Measurements from ENCODE around the gene NAT9. TPM values are rescaled to one million over a fixed set of nuclear protein-coding genes. Genes with fewer than 3 reads are reported as not detected.

The NAT9 gene
- polyA plus RNA-seq, 12 donors: 26.8 to 42.5 (median 33.6) TPM; not detected in 1

- no peak for DNase-seq
These were observed 45.4 kb downstream of the NAT9 start for GRCh38 chr17:74730491-74731346.

GRCh38 chr17:74729866-74730265 lies 46.3 kb downstream of the NAT9 start:
- DNase-seq: no peak

- no peak for DNase-seq
These were observed 46.8 kb downstream of the NAT9 start for GRCh38 chr17:74729368-74729767.

- DNase-seq: no peak
These were observed 47.5 kb downstream of the NAT9 start for GRCh38 chr17:74728702-74729075.

- no peak for DNase-seq
These were observed 48.0 kb downstream of the NAT9 start for GRCh38 chr17:74728033-74728701.

- DNase-seq: no peak
These were observed 51.0 kb downstream of the NAT9 start for GRCh38 chr17:74725111-74725510.

GRCh38 chr17:74723891-74724290 lies 52.3 kb downstream of the NAT9 start:
- no peak for DNase-seq

GRCh38 chr17:74722782-74723181 lies 53.4 kb downstream of the NAT9 start:
- no peak for DNase-seq

Other genes starting within 250 kb of the NAT9 start
- gene CD300LB, start 244.9 kb downstream of the NAT9 start, polyA plus RNA-seq (ENCODE audit: insufficient read length in 12 of 12): under 1 TPM in 9 of 12 donors, not detected in 3; 0.07 to 0.83 (median 0.14) TPM
- under 1 TPM in 10 of 12 donors, not detected in 2; 0.18 to 0.76 (median 0.52) TPM for gene CD300C, start 230.2 kb downstream of the NAT9 start, polyA plus RNA-seq (ENCODE audit: insufficient read length in 12 of 12)
- under 1 TPM in 2 of 12 donors, not detected in 10; 0.32 to 0.37 TPM for gene CD300H, start 208.8 kb downstream of the NAT9 start, polyA plus RNA-seq (ENCODE audit: insufficient read length in 12 of 12)
- not detected for gene CD300LD, start 184.1 kb downstream of the NAT9 start, polyA plus RNA-seq (ENCODE audit: insufficient read length in 12 of 12)
- under 1 TPM in 10 of 12 donors, not detected in 2; 0.13 to 0.68 (median 0.30) TPM for gene CD300E, start 152.6 kb downstream of the NAT9 start, polyA plus RNA-seq (ENCODE audit: insufficient read length in 12 of 12)
- under 1 TPM in 8 of 12 donors, not detected in 4; 0.14 to 0.90 (median 0.24) TPM for gene CD300LF, start 63.4 kb downstream of the NAT9 start, polyA plus RNA-seq (ENCODE audit: insufficient read length in 12 of 12)
- 1 to 10 TPM in 8 of 12 donors, under 1 TPM in 3, not detected in 1; 0.63 to 5.0 (median 1.3) TPM for gene RAB37, start 39.1 kb downstream of the NAT9 start, polyA plus RNA-seq (ENCODE audit: insufficient read length in 12 of 12)
- 10 to 100 TPM in 2 of 12 donors, 1 to 10 TPM in 9, not detected in 1; 5.0 to 63.4 (median 6.7) TPM for gene NHERF1, start 27.7 kb downstream of the NAT9 start, polyA plus RNA-seq (ENCODE audit: insufficient read length in 12 of 12)
- gene GRIN2C, start 83.5 kb upstream of the NAT9 start, polyA plus RNA-seq (ENCODE audit: insufficient read length in 12 of 12): 1 to 10 TPM in 1 of 12 donors, under 1 TPM in 9, not detected in 2; 0.48 to 1.1 (median 0.87) TPM
- gene FDXR, start 96.6 kb upstream of the NAT9 start, polyA plus RNA-seq (ENCODE audit: insufficient read length in 12 of 12): 1 to 10 TPM in 10 of 12 donors, not detected in 2; 1.8 to 6.1 (median 2.6) TPM
- 1 to 10 TPM in 2 of 12 donors, under 1 TPM in 3, not detected in 7; 0.07 to 2.7 (median 0.37) TPM for gene FADS6, start 117.3 kb upstream of the NAT9 start, polyA plus RNA-seq (ENCODE audit: insufficient read length in 12 of 12)
- 1 to 10 TPM in 1 of 12 donors, under 1 TPM in 3, not detected in 8; 0.04 to 2.3 (median 0.54) TPM for gene USH1G, start 146.9 kb upstream of the NAT9 start, polyA plus RNA-seq (ENCODE audit: insufficient read length in 12 of 12)
- gene OTOP2, start 147.9 kb upstream of the NAT9 start, polyA plus RNA-seq (ENCODE audit: insufficient read length in 12 of 12): under 1 TPM in 1 of 12 donors, not detected in 11; 0.15 TPM
- gene OTOP3, start 159.6 kb upstream of the NAT9 start, polyA plus RNA-seq (ENCODE audit: insufficient read length in 12 of 12): not detected
- 10 to 100 TPM in 3 of 12 donors, 1 to 10 TPM in 8, not detected in 1; 4.1 to 16.4 (median 7.0) TPM for gene HID1, start 196.4 kb upstream of the NAT9 start, polyA plus RNA-seq (ENCODE audit: insufficient read length in 12 of 12)
- gene CDR2L, start 211.3 kb upstream of the NAT9 start, polyA plus RNA-seq (ENCODE audit: insufficient read length in 12 of 12): 10 to 100 TPM in 2 of 12 donors, 1 to 10 TPM in 9, not detected in 1; 4.5 to 12.6 (median 7.0) TPM
- 10 to 100 TPM in 11 of 12 donors, not detected in 1; 13.8 to 23.6 (median 22.2) TPM for gene MRPL58, start 236.3 kb upstream of the NAT9 start, polyA plus RNA-seq (ENCODE audit: insufficient read length in 12 of 12)